ENCODE results near the gene DVL1. TPM values are rescaled to one million over a fixed set of nuclear protein-coding genes. Genes with fewer than 3 reads are reported as not detected.

DVL1 gene
- total RNA-seq, 2 experiments from 2014 or later, result 33.0 to 34.0 TPM

- H3K4me1 Mint-ChIP-seq, result peaks cover 27% of the 10 kb centered on the region
- H3K4me3 Mint-ChIP-seq, result peak within 1 kb of the TSS; percentile 10
- peak within 1 kb of the TSS; percentile 74 for H3K27ac Mint-ChIP-seq
- no peak for DNase-seq
- peaks cover 18% of the 10 kb centered on the region for H3K27me3 Mint-ChIP-seq
- POLR2A ChIA-PET, result no interaction called here
- no peaks in the 10 kb centered on the region for H3K36me3 Mint-ChIP-seq (ENCODE audit: low read depth)
- CTCF ChIA-PET, result no interaction called here
- H3K9me3 Mint-ChIP-seq, result peaks cover 2% of the 10 kb centered on the region
Measured at GRCh38 chr1:1358433-1359271, 9.4 kb upstream of the DVL1 start, which contains the start of gene MXRA8. Gene MXRA8 (minus strand): TSS chr1:1358555. CDS start chr1:1358504, 51 bp downstream.

- H3K9me3 Mint-ChIP-seq, result peaks cover 2% of the 10 kb centered on the region
- CTCF ChIA-PET, result no interaction called here
- no peak overlapping the region for H3K4me3 Mint-ChIP-seq
- peaks cover 21% of the 10 kb centered on the region for H3K27me3 Mint-ChIP-seq
- POLR2A ChIA-PET, result no interaction called here
- H3K36me3 Mint-ChIP-seq (ENCODE audit: low read depth), result no peaks in the 10 kb centered on the region
- no peak for DNase-seq
- H3K4me1 Mint-ChIP-seq, result peaks cover 30% of the 10 kb centered on the region
- peak overlapping the region; percentile 36 for H3K27ac Mint-ChIP-seq
Measured at GRCh38 chr1:1357871-1358432, 8.7 kb upstream of the DVL1 start.

GRCh38 chr1:1356796-1357401 is 7.7 kb upstream of the DVL1 start:
- H3K4me3 Mint-ChIP-seq, result no peak overlapping the region
- POLR2A ChIA-PET, result no interaction called here
- peaks cover 27% of the 10 kb centered on the region for H3K27me3 Mint-ChIP-seq
- H3K27ac Mint-ChIP-seq, result no peak overlapping the region
- no peak for DNase-seq
- peaks cover 35% of the 10 kb centered on the region for H3K4me1 Mint-ChIP-seq
- CTCF ChIA-PET, result no interaction called here
- peaks cover 2% of the 10 kb centered on the region for H3K9me3 Mint-ChIP-seq
- no peaks in the 10 kb centered on the region for H3K36me3 Mint-ChIP-seq (ENCODE audit: low read depth)

- ChIA-PET CTCF (no interaction called here), POLR2A (no interaction called here)
- Mint-ChIP-seq H3K9me3 (peaks cover 2% of the 10 kb centered on the region), H3K27me3 (peaks cover 27% of the 10 kb centered on the region), H3K4me1 (peaks cover 34% of the 10 kb centered on the region), H3K27ac (no peak overlapping the region), H3K36me3 (ENCODE audit: low read depth) (no peaks in the 10 kb centered on the region), H3K4me3 (no peak overlapping the region)
- no peak for DNase-seq
Measured at GRCh38 chr1:1356166-1356795, 7.1 kb upstream of the DVL1 start.

GRCh38 chr1:1355416-1355815 is 6.2 kb upstream of the DVL1 start:
- Mint-ChIP-seq H3K27me3 (peaks cover 22% of the 10 kb centered on the region), H3K4me1 (peaks cover 29% of the 10 kb centered on the region), H3K4me3 (no peak overlapping the region), H3K27ac (no peak overlapping the region), H3K36me3 (ENCODE audit: low read depth) (no peaks in the 10 kb centered on the region), H3K9me3 (no peaks in the 10 kb centered on the region)
- POLR2A ChIA-PET, result no interaction called here
- DNase-seq, result no peak
- CTCF ChIA-PET, result interaction anchor here (1.0 kb wide), 1 partner anchor 16 kb away, joined by 4 read pairs; no protein-coding TSS in a partner anchor

- H3K4me3 Mint-ChIP-seq, result no peak overlapping the region
- H3K27me3 Mint-ChIP-seq, result peaks cover 22% of the 10 kb centered on the region
- DNase-seq, result no peak
- ChIA-PET CTCF (interaction anchor here (1.0 kb wide), 1 partner anchor 16 kb away, joined by 4 read pairs; no protein-coding TSS in a partner anchor), POLR2A (no interaction called here)
- no peaks in the 10 kb centered on the region for H3K9me3 Mint-ChIP-seq
- H3K36me3 Mint-ChIP-seq (ENCODE audit: low read depth), result no peaks in the 10 kb centered on the region
- peaks cover 27% of the 10 kb centered on the region for H3K4me1 Mint-ChIP-seq
- no peak overlapping the region for H3K27ac Mint-ChIP-seq
Measured at GRCh38 chr1:1354271-1355247, 5.3 kb upstream of the DVL1 start.

GRCh38 chr1:1353389-1354151 is 4.4 kb upstream of the DVL1 start:
- Mint-ChIP-seq H3K36me3 (ENCODE audit: low read depth) (no peaks in the 10 kb centered on the region), H3K4me3 (no peak overlapping the region), H3K27me3 (peaks cover 22% of the 10 kb centered on the region), H3K9me3 (no peaks in the 10 kb centered on the region), H3K27ac (peak overlapping the region; percentile 25), H3K4me1 (peaks cover 18% of the 10 kb centered on the region)
- POLR2A ChIA-PET, result no interaction called here
- DNase-seq, result no peak
- CTCF ChIA-PET, result interaction anchor here (1.6 kb wide), 1 partner anchor 19 kb away, joined by 4 read pairs; no protein-coding TSS in a partner anchor

- POLR2A ChIA-PET, result no interaction called here
- Mint-ChIP-seq H3K27ac (peak overlapping the region; percentile 25), H3K4me3 (peak overlapping the region; percentile 58), H3K27me3 (peaks cover 22% of the 10 kb centered on the region), H3K9me3 (no peaks in the 10 kb centered on the region), H3K4me1 (peaks cover 17% of the 10 kb centered on the region), H3K36me3 (ENCODE audit: low read depth) (no peaks in the 10 kb centered on the region)
- CTCF ChIA-PET, result interaction anchor here (1.6 kb wide), 1 partner anchor 20 kb away, joined by 4 read pairs; no protein-coding TSS in a partner anchor
- no peak for DNase-seq
Measured at GRCh38 chr1:1352786-1353388, 3.7 kb upstream of the DVL1 start.

- DNase-seq, result no peak
- peak overlapping the region; percentile 58 for H3K4me3 Mint-ChIP-seq
- no peaks in the 10 kb centered on the region for H3K36me3 Mint-ChIP-seq (ENCODE audit: low read depth)
- peaks cover 22% of the 10 kb centered on the region for H3K27me3 Mint-ChIP-seq
- peak overlapping the region; percentile 69 for H3K27ac Mint-ChIP-seq
- ChIA-PET CTCF (interaction anchor here (0.6 to 1.6 kb wide), 7 partner anchors 19 to 174 kb away, joined by 3 to 5 read pairs (median 4); partner anchors contain the start of genes AURKAIP1 and CCNL2), POLR2A (no interaction called here)
- peaks cover 27% of the 10 kb centered on the region for H3K4me1 Mint-ChIP-seq
- H3K9me3 Mint-ChIP-seq, result no peaks in the 10 kb centered on the region
Measured at GRCh38 chr1:1351511-1352427, 2.6 kb upstream of the DVL1 start.

GRCh38 chr1:1348420-1349255 is 580 bp downstream of the DVL1 start:
- H3K36me3 Mint-ChIP-seq (ENCODE audit: low read depth), result no peaks in the 10 kb centered on the region
- H3K27ac Mint-ChIP-seq, result peak overlapping the region; percentile 64
- no peaks in the 10 kb centered on the region for H3K9me3 Mint-ChIP-seq
- POLR2A ChIA-PET, result no interaction called here
- peaks cover 16% of the 10 kb centered on the region for H3K27me3 Mint-ChIP-seq
- no peak for DNase-seq
- peak overlapping the region; percentile 74 for H3K4me3 Mint-ChIP-seq
- H3K4me1 Mint-ChIP-seq, result peaks cover 23% of the 10 kb centered on the region
- CTCF ChIA-PET, result interaction anchor here (0.6 to 2.3 kb wide), 6 partner anchors 20 to 285 kb away, joined by 3 to 9 read pairs (median 4); partner anchors contain the start of gene AURKAIP1

All from activated CD4-positive, alpha-beta T cell treated with anti-CD3 and anti-CD28 coated beads, Interleukin-2, amount 10 ng/mL, durations not matched to agents 7 days and 5 days (primary cell).